DND-41 (cell line): Measurements from ENCODE around the gene FBXL3.

Experiments used
- EZH2 ChIP-seq: IDR thresholded peaks from 3 replicates; pipeline ENCODE4 v1.6.1; 2012; ENCODE audit warnings: borderline replicate concordance, low read depth, mild to moderate bottlenecking, moderate library complexity, low read length, inconsistent platforms; ENCODE audit not compliant: severe bottlenecking
- TF ChIP-seq, protein P1 (sequence below): IDR thresholded peaks from 2 replicates; pipeline ENCODE4 v1.5.1; 2012; ENCODE audit warnings: borderline replicate concordance, low read length, moderate library complexity, mild to moderate bottlenecking; ENCODE audit not compliant: poor library complexity, severe bottlenecking; ENCODE audit errors: extremely low read depth

DNA sequence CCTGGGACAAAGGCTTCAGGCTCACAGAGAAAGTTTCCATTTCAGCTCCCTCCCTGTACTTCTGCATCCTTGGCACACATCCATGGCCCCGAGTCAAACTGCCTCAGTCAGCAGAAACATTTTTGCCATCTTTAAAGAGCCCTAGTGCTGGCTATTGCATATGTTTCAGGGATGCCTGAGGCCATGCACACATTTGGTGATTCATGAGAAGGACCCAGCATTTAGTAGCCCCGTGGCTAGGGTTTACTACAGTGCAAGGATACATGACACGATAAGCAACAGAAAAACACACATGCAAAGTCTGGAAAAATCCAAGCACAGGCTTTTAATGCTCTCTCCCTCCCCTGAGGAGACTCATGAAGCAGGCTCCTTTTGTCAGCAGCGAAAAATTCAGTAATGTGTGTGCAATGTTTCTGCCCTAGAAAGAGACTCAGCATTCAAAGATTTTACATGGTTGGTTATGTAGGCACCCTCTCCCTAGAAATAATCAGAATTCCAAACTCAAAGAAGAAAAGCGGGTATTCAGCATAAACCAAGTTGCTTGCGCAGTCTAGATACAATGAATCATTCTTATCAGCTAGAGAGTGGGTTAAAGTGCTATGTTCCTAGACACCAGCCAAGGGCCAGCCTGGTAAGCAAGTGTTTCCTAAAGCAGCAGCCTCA, 61.1 kb downstream of the FBXL3 start:
- TF ChIP-seq, protein P1, sequence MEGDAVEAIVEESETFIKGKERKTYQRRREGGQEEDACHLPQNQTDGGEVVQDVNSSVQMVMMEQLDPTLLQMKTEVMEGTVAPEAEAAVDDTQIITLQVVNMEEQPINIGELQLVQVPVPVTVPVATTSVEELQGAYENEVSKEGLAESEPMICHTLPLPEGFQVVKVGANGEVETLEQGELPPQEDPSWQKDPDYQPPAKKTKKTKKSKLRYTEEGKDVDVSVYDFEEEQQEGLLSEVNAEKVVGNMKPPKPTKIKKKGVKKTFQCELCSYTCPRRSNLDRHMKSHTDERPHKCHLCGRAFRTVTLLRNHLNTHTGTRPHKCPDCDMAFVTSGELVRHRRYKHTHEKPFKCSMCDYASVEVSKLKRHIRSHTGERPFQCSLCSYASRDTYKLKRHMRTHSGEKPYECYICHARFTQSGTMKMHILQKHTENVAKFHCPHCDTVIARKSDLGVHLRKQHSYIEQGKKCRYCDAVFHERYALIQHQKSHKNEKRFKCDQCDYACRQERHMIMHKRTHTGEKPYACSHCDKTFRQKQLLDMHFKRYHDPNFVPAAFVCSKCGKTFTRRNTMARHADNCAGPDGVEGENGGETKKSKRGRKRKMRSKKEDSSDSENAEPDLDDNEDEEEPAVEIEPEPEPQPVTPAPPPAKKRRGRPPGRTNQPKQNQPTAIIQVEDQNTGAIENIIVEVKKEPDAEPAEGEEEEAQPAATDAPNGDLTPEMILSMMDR: no peak
- TF ChIP-seq EZH2: no peak
